GM19351 (cell line): Measurements from ENCODE around the gene FBXL4.

Experiments
- ATAC-seq: cut with Tn5 transposase; IDR thresholded peaks from one replicate; pipeline ENCODE4 v1.9.1; 2021; ENCODE audit warnings: mild to moderate bottlenecking, moderate library complexity; ENCODE audit not compliant: unreplicated experiment

Gene FBXL4

DNA sequence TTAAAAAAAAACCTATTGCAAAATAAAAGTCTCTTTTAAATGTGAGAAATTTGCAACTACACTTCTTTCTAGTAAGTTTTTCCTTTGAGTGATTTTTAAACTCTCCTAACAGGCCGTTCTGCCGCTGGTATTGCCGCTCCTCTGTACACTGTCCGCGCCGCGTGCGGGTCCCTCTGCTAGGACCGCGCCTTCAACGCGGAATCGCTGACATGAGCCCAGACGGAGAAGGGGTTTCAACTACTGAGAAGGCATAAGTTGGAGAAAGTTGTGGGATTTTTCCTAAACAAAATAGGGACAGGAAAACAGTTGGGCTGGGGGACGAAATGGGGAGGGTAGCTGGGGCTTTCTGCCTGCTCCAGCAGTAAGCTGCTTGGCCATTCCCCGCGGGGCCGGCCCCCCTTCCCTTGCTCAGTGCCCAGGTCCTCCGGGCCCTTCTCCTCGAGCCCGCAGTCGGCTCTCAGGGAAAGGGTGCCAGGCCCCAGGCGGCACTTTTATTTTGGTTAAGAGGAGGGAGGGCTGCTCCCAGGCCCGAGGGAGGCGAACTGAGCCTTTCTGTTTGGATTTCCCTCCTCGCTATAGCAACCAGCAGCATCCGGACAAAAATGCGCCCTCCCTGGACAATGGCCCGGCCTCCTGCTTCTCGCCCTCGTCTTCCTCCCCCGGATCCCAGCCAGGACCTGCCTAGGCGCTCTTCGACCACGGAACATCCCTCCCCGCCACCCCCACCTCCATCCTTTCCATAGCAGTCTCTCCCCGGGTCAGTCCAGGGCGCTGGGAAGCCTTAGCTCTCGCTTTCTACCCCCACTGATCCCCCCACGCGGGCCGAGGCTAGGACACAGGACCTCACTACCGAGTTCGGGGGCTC is 120.2 kb downstream of the FBXL4 start:
- no peak for ATAC-seq

GRCh38 chr6:98825600-98826230 is 122.0 kb downstream of the FBXL4 start:
- no peak for ATAC-seq

GRCh38 chr6:98824902-98825599 is 122.7 kb downstream of the FBXL4 start:
- no peak for ATAC-seq

DNA sequence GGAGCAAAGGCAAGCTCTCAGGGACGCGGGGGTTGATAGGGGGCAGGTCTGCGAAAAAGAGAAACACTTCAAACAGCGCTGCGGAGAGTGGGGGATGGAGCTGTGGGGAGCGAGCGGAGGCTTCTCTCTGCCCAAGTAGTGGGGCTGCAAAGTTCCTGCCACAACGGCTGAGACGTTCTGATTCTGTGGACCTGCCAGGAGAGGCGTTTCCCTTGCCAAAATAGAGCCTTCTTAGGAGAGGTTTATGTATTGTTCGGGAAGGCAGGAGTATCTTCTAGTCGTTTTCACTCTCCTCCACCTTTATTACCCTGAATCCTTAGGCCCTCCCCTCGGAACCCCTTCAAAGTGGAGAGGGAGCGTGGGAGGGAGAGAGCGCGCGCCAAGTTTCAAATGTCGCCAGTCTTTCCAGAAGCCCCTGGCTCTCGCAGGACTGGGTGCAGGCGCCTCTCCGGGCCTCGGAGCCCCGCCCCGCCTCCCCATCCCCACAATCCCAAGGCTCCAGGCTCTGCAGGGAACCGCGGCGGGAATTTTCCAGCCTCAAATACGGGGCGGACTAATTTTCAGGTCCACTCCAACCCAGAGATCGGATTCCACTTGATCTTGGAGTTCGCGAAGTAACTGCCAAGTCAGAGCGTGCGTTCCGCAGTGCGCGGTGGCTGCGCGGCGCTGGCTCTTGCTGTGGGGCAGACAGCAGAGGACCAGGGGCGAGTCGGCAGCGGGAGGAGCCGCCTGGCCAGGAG is 123.4 kb downstream of the FBXL4 start:
- no peak for ATAC-seq

DNA sequence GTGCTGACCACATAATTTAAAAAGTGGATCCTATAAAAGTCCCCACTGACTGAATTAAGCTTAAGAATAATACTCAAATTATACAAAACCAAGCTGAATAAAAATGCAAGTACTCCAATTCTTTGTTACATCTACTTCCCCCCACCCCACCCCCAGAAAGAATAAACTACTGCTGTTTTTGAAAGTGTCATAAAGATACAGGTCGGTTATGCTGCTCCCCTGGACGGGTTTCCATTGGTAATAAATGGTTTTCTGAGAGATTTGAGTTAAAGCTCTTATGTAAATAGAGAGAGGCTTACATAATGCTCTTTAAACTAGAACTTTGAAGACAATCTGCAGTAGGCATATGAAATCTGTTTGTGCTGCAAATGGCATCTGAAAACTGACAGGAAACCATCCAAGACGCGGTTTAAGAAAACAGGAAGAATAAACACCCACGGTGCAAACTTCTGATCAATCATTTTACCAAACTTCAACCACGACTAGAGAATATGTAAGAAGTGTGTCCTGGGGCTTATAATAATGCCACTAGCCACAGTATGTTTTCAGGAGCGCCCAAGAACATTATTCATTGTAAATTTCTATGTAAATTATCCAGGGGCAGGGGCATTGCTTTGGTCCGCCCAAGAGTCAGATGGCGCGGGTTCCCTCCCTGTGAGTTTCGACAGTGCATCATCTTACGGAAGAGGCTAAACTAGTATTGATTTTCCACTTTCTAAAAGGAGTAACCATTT is 124.2 kb downstream of the FBXL4 start:
- ATAC-seq, result no peak

GRCh38 chr6:98821756-98822405 is 125.9 kb downstream of the FBXL4 start:
- no peak for ATAC-seq
